ENCODE data around the gene KLF13.

KLF13 gene

DNA sequence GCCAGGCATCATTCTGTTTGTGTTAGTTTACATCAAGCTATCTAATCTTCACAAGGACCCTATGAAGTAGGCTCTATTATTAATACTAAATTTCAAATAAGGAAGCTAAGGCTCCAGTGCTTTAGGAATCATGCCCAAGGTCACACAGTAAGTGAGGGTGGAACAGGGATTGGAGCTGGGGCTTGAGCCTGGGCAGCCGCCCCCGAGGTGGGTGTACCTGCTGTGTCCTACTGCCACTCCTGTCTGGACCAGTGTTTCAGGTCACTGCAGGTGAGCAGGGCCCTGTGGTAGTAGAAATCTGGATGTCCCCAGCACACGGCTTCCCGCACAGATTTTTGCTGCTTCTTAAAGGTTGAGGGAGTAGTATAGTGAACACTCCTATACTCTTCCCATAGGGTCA is 6.5 kb downstream of the KLF13 start:
- no peak for DNase-seq

DNA sequence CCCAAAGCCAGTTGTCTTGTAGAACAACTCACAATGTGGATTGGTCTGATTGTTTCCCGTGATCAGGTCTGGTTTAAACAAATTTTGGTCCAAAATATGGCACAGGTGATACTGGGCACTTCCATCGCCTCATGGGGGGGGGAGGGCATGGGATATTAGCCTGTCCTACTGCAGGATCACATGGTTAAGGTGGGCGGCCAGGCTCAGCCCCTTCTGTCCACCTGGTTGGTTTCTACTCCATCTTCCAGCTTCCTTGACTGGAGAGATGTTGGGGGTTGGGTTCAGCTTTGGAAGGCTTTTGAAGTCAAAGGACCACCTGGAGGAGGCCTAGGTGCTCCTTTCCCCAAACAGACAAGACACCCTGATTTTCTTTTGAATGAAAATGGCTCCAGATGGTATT is 7.2 kb downstream of the KLF13 start:
- DNase-seq: no peak

DNA sequence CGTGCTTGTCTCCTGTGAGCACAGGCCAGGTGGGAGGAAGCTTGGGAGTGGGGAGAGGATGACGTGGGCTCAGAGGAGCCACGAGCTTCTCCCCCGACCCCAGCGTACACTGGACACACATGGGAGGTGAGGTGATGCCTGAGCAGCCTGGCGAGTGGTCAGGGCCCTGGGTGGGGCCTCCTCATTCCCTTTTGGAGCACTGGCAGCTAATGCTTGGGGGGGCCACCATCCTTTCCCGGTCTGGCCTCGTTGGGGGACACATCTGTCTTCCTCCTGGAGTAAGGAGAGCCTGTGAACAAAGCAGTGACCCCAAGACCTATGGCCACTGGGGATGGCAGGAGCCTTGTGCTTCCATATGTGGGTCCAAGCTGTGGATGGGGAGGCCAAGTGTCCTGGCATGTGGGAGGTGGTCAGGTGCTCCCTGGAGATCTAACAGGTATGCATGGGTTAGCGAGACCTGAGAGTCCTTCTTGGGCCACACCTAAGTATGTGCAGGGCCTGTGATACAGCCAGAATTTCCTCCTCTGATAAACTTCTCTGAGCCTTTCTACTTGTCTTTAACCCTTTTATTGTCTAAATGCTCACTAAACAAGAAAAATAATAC is 9.5 kb downstream of the KLF13 start:
- no peak for DNase-seq

GRCh38 chr15:31336593-31337295 is 10.1 kb downstream of the KLF13 start:
- no peak for DNase-seq

- no peak for DNase-seq
Measured at GRCh38 chr15:31337352-31338031, 10.9 kb downstream of the KLF13 start.

- DNase-seq: no peak
Measured at GRCh38 chr15:31338318-31338878, 11.8 kb downstream of the KLF13 start.

DNA sequence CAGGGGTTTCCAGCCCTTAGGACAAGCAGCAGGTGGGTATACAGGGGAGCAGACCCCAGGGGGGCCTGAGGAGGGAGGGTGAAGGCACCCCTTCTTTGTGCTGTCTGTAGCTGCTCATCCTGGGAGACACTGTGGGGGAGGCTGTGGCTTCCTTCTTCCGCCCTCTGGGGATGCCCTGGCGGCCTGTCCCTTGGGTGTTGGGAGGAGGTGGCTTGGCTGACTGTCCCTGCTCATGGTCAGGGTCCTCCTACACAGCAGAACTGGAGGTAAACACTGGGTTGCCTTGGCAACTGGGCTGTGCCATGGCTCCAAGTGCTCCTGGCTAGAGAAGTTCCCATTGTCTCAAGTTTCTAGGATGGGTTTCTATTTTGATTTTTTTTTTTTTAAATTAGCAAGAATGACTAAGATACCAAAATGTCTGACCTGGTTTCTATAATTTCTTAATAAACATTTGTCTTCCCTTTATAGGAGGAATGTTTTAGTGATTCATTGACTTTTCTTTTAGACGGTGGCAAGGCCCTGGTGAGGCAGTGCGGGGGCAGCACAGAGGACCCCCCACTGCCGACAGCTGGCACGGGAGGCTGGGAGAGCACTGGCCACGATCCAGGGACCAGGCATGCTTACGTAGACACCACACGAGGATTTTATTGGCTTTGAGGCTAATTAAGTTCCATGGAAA is 12.4 kb downstream of the KLF13 start:
- no peak for DNase-seq

GRCh38 chr15:31339558-31339895 is 12.9 kb downstream of the KLF13 start:
- no peak for DNase-seq

DNA sequence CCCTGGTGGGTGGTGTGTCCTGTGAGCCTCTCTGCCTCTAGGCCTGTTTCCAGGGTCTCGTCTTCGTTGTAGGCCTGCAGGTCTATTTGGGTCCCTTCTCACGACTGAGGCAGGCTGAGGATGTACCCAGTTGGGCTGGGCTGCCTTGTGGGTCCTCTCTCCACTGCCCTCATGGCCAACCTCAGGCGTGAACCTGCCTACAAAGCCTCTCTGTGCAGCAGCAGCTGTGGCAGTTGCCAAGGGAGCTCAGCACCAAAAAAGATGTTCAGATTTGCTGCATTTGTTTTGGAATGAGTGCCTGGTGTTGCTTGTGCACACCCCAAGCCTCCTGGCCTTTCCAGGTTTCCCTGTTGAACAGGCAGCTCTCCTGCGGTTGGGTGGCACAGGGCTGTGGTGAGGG is 13.4 kb downstream of the KLF13 start:
- no peak for DNase-seq

DNA sequence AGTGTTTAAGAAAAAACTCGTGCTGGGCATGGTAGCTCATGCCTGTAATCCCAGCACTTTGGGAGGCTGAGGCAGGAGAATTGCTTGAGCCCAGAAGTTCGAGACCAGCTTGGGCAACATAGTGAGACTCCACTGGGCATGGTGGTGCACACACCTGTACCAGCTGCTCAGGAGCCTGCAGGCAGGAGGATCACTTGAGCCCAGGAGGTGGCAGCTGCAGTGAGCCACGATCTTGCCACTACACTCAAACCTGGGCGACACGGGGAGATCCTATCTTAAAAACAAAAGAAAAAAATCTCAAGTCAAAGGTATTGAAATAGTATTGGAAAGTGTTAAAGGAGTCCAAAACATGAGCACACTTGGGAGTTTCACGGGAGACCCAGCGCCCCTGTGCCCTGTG is 14.0 kb downstream of the KLF13 start:
- no peak for DNase-seq

- no peak for DNase-seq
Measured at GRCh38 chr15:31341071-31341470, 14.4 kb downstream of the KLF13 start.

DNA sequence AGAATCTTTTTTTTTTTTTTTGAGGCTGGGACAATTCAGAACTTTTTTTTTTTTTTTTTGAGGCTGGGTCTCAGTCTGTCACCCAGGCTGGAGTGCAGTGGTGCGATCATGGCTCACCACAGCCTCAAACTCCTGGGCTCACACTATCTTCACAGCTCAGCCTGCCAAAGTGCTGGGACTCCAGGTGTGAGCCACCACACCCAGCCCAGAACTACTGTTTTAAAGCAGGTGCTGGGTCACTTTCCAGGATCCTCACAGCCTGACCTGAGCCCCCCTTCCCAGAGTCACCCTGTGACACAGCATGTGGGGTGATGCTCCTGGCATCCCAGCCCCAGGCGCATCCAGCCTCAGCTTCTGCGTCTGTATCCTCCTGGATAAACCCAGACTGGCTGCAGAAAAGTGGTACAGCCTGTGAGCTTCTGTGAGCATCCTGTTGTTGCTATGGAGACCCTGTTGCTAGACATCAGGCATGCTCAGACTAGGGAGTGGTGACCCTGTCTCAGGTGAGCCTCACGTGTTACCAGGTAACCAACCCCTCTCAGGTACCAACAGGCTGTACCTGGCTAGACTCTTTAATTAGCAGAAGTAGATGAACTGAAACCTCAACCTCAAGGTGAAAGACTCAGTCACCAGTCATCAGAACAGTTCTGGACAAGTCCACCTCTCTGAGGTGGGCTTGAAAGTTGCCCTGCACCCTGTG is 15.0 kb downstream of the KLF13 start:
- no peak for DNase-seq

DNA sequence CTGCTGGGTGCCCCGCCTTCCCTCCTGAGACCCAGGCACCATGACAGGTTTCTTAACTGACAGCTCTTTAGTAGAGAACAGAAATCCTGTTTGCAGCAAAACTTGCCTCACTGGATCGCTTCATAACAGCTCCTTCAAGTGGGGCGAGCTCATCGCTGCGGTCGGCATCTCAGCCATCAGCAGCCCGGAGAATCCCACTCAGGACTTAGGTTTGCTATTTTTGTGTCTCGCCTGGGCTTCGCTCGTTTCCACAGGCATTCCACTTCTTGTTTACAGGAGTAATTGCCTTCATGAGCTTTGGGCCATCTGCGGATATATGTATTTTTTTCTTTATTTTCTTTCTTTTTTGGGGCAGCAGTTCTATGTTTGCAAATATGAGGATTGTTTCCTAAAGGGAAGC is 15.7 kb downstream of the KLF13 start:
- DNase-seq: no peak

DNA sequence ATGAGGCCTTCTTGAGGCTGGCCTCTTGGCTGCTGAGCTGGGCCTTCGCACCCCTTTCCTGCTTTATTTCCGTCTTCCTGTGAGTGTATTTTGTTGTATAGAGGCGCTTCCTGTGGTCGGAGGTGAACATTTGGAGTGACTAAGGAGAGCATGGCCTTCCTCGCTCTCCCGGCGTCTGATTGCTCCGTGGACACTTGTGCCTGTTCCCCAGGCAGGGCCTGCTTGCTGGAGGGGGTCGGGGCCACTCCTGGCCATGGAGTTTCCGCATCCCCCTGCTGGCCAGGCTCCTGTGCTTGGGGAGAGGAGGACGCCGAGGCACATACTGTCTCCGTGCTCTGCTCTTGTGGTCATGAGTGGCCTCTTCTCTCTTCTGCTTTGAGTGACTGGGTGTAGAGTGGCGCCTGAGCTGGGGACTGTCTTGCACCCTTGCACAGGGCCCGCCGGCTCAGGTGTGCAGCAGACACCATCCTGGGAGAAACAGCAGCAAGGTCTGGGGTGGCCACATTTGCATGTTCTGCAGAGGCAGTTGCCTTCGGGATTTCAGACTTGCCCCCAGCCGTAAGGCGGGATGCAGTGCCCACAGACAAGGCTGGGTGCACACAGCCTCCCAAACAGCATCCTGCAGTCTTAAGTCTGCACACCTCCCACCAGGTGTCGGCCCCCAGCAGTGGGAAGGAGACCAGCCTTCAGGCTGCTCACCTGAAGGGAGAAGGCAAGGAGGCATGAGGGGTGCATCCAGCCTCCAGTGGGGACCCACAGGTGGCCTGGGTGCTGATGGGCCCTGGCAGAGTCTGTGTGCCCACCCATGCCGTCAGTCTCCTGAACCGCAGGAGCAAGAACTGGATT is 16.4 kb downstream of the KLF13 start:
- DNase-seq: no peak

DNA sequence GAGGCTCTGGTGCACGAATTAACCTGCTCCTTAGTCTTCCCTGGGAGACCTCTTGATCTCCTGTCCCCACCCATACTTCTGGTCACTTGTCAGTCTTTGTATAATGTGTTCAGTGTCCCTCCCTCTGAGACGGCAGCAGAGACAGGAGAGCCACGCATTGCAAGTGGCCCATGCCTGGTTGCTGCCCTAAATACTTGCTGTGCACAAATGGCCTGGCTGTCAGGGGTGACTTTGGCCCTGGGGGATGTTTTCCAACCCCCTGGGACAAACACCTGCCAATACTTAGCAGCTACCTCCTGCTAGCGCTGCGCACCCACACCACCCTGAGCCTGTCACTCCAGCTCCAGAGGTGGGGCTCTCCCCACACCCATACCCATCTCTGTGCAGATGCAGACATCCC is 17.2 kb downstream of the KLF13 start:
- DNase-seq: no peak

GRCh38 chr15:31344266-31344665 is 17.6 kb downstream of the KLF13 start:
- DNase-seq: no peak

DNA sequence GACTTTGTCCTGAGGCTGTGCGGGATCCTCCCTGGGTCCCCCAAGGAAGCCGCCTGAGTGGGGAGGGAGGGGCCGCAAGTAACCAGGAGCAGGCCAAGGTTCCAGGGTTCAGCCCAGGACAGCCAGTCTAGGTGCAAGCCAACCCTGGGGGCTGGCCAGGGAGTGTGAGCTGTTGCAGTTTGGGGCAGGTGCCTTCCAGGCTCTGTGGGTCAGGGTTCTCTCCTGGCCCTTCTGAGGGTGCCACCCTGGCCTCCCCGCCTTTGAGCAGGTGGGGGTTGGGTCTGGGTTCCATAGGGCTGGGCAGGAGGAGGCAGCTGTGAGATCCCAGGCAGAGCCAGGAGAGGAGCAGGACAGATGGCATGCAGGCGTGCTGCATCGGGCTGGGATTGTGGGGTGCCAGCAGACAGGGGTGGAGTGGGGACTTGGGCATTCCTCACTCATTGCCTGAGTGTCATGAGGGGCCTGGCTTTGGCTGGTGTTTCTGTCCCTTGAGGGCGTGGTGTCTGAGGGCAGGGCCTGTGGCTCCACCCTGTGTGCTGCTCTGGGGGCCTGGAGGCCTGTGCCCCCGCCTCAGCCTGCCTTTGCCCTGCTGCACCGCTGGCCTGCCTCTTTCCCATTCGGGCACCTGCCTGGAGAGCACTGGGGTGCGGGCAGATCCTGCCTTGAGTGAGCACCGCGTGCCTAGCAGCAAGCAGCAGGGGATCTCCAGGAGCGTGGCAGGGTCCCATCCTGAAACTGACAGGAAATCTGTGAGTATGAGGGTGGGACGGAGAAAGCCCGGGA is 18.4 kb downstream of the KLF13 start:
- DNase-seq: no peak

DNA sequence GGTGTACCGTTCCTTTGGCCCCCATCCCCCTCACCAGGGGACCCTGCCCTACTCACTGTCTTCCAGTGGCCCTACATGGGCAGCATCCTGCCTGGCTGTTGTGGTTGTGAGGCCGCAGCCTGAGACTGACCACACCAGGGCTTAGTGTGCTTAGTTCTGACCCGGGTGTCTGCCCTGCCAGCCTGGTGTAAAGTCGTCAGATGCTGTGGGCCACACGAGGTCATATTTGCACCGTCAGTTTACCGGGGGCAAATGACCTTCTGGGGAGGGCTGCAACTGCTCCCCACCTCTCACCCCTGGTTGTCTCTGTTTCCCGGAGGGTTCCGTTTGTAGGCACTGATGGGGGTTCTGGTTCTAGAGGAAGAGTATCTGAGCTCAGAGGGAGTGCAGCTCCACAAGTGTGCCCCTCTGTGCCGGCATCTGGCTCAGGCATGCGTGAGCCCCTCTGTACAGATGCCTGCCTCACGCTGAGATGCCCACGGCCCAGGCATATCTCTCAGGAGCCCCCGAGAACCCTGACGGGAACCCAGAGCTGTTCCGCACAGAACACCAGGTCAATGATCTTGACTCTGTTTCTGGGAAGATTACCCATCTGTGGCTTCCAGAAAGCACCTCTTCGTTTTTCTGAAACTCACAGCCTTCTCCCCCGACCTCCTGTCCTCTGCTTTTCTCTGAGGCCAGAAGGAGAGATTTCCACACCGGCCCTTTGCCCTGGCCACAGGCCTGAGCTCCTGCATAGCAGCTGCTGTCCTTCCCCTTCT is 19.2 kb downstream of the KLF13 start:
- no peak for DNase-seq

GRCh38 chr15:31346367-31347066 is 19.9 kb downstream of the KLF13 start:
- DNase-seq: no peak
